Vagina (tissue), 2 donors: Measurements from ENCODE around the gene ARHGAP26.

Experiments used
- CTCF ChIP-seq, 3 experiments: fragments of 450-650 bp in 2 of 3; fragments of 200-600 bp in 1 of 3; sonication (generic) in 1 of 3; IDR thresholded peaks; one replicate each; pipeline ENCODE4 v1.5.1; 2017 to 2019; ENCODE audit warnings: antibody characterized with exemption in 3 of 3, mild to moderate bottlenecking in 2 of 3, moderate library complexity in 2 of 3
- POLR2A ChIP-seq, 2 donors: fragments of 450-650 bp; IDR thresholded peaks; one replicate each; pipeline ENCODE4 v1.6.1; 2017; ENCODE audit warnings: antibody characterized with exemption in 2 of 2, mild to moderate bottlenecking in 2 of 2, moderate library complexity in 2 of 2

DNA sequence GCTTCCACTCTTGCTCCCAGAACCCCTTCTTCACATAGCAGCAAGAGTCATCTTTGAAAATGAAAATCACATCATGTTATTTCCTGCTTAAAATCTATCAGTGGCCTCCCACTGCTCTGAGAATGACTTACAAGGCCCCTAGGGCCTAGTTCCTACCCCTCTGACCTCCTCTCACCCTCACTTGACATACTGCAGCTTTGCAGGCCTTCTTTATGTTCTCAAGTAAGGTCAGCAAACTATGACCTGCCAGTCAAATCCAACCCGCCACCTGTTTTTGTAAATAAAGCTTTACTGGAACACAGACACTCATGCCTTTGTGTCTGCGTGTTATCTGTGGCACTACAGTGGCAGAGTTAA, 447.6 kb downstream of the ARHGAP26 start:
- TF ChIP-seq POLR2A (IDR thresholded peaks at IDR 0.05) = no peak
- TF ChIP-seq CTCF (IDR thresholded peaks at IDR 0.05) = no peak
